Stimulated activated CD4-positive, alpha-beta T cell treated with anti-CD3 and anti-CD28 coated beads, Interleukin-15, amount 100 ng/mL, for 48 hours (primary cell): ENCODE data around the gene AOPEP.

Experiments used
- DNase-seq, 2 donors: peaks; one replicate each; pipeline ENCODE4 v3.0.0-alpha.2; 2020; ENCODE audit warnings: low read depth in 2 of 2

The AOPEP gene

DNA sequence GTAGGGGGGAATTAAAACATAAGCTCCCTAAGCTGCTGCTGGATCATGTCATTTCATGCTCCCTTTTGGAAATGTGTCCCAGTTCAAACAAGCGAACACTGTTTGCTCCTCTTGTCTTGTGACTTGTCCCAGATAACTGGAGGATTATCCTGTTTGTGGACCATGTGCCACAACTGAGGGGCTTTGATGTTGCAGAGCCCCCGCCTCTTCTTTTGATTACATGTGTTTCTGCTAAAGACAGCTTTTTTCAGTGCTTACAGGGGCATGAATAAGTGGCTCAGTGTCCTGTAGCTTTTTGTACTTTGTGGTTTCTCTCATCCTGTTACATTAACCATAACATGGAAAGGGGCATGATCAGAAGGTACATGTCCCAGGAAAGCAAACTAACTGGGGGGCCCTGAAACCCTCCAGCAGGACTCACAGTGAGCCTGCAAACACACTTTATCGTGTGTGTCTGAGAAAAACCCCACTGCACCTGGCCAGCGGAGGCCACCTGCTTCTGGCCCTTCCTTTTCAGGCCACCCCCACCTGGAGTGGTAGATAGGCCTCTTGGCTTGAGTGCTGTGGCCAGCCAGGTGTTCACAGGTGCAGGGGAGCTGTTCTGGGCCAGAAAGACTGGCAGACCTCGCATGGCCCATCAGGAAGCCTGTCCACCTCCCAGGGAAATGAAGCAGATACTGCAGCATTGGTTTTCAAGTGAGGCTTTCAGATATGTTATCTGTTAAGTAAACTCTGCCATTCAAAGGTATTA is 305.4 kb downstream of the AOPEP start:
- no peak for DNase-seq

DNA sequence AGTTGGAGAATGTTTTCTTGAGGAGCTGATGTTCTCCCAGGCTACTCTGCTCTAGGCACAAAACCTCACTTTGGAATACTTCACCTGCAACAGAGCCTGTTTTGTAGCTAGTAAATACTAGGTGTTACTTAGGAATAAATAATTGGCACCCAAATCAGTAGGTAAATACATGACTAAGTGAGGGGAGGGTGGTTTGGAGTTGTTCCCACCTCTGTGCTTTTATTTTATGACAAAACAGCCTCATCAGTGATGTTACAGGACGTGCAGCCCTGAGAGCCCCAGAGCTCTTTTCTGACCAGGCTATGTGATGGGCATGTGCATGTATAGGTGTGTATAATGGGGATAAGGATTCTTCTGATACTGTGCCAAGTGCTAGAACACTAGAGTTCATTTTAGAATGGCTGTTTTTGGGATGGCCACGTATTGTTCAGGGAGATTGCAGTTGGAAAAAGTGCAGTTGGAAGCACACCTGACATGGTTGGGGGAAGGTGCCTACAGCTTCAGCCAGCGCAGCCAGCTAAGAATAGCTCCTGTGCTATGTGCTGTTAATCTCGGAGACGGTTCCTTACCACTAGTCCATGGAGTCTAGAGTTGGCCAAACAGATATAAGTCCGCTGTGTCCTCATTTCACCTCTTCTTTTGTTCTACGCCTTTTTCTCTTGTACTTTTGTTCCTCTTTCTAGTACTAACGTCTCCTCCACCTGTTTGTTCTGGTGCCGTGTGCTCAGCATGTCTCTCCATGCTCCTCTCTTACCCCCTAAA is 306.3 kb downstream of the AOPEP start:
- DNase-seq = no peak

DNA sequence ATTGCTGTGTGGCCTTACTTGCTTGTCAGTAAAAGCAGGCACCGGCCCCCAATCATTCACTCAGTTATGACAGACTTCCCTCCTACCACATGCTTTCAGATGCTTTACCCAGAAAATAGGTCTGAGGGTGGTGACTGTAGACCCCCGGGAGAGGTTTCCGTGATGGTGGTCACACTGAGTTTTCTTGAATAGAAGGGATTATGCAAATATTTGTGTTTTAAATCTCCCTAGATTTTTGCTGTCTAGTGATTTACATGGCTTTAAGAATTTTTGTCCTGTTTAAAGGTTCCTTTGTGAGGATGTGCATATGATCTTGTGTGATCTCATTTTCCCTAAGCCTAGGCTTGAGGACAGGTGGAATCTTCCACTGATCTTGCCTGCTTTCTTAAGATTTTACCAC is 309.3 kb downstream of the AOPEP start:
- DNase-seq = no peak

GRCh38 chr9:95036676-95037075 is 310.2 kb downstream of the AOPEP start:
- no peak for DNase-seq

- no peak for DNase-seq
Observed at GRCh38 chr9:95037789-95038521, 311.5 kb downstream of the AOPEP start.

DNA sequence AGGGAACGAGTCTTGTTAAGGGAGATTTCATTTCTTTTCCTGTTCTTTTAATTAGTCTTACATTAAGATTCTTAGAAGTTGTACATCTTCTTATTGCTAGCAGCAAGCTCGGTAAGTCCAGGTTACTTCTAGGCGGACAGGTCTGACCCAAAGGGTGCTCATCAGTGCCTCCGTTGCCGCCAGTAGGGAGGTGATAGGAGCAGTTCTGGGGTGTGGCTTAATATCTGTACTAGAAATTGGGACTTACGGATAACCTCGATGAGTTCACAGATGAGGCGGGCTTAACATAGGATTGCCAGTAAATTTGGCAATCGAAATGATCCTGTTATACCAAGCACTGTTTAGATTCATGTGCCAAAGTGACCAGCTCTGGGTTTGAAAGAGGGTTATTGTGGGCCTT is 312.2 kb downstream of the AOPEP start:
- DNase-seq = no peak

GRCh38 chr9:95040106-95040505 is 313.6 kb downstream of the AOPEP start:
- DNase-seq = no peak

- DNase-seq = no peak
Observed at GRCh38 chr9:95043826-95044225, 317.3 kb downstream of the AOPEP start.

- no peak for DNase-seq
Observed at GRCh38 chr9:95044731-95045508, 318.4 kb downstream of the AOPEP start.

GRCh38 chr9:95045751-95046150 is 319.3 kb downstream of the AOPEP start:
- DNase-seq = no peak

DNA sequence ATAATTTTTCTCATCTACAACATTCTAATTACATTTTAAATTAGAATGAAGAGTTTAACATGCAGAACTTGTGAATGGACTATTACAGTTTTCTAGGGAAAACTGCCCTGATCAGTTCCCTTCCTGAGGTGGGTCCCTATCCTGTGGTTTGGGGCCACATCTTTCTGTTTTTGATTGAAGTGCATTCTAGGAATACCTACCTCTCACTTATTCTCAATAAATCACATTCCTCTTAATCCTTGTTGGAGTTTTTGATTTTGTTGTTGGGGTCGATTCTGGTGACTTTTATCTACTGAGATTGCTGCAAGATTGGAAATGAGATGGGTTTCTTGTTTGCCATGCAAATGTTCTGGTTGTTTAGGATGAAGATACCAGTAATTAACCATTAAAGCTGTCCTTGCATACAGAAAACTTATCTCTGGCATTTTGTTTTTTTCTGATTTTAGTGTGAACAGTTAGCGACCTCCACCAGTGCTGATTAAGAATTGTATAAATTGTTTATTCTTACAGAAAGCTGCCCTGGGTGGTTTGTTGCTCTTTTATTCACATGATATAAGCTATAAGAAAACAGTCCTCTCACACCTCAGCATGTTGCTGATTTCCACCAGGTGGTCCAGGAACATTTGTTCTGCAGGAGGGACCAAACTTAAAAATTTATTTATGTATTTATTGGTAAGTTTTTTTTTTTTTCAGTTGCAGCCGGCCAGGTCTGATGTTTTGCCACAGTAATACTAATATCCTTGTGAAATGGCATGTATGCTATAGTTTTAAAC is 321.1 kb downstream of the AOPEP start:
- DNase-seq = no peak

- peak; percentile 7 to 23 for DNase-seq
Observed at GRCh38 chr9:95048225-95049087, 322.0 kb downstream of the AOPEP start.

DNA sequence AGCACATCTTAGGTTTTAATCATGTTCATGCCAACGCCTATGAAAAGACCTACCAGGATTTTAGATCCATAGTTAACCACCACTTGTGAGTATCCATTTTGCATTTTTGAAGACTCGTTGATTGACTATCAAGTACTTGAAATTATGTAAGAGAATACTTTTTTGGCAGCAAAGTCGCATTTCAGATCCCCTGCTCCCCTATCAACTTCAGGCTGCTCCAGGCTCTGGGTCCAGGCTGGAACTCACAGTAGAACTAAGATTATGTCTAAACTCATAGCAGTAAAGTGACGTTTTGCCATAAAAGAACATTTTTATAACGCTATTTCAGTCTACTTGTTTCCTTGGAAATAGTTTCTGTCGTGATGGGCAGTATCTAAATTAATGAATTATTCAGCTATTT is 323.3 kb downstream of the AOPEP start:
- DNase-seq = no peak

GRCh38 chr9:95053611-95054570 is 327.4 kb downstream of the AOPEP start:
- DNase-seq = no peak

- DNase-seq = no peak
Observed at GRCh38 chr9:95055334-95055850, 328.9 kb downstream of the AOPEP start.

GRCh38 chr9:95055851-95056551 is 329.5 kb downstream of the AOPEP start:
- DNase-seq = no peak

DNA sequence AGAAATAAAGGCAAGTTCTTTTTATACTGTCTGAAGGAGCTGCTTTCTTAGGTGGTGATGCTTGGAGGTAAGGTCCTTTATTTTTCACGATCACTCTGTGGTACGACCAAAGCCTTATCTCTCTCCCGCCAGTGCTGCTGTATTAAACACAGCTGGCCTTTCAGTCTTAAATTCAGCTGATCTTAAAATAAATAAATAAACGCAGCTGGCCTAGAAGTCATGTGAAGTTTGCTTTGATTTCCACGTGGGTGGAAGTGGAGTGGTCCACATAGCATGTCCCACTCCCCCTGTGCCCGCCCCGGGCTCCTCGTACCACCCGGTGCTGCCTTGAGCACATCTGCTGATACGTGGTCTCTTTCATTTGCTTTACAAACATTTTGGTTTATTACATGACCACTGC is 330.6 kb downstream of the AOPEP start:
- DNase-seq = no peak
